ENCODE measurements around the gene AAGAB.

The AAGAB gene

DNA sequence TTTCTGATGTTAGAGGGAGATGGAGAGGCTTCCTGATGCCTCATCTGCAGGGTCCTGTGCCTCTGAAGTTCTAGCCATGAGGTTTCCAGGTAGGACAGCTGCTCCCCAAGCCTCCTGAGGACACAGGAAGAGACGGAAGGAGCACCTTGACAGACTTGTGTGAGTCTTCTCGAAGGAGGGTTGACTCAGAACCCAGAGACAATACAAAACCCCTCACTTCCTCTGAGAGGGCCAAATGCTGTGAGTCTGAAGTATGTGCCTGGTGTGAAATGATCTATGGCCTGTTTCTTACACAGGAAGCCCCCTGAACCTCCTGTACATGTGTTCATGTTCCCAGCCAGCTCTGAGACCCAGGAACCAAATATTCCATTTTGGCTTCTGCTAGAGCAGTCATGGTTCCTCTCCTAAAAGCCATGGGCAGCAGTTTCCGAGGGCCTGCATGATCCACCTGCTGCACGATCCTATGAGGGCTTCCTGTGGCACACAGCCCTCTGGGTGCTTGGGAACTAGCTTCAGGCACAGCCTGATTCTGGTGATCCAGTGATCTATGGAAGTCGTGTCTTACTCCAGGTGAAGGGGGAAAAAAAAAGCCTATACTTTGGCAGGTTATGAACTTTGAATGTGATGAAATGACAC is 62.2 kb downstream of the AAGAB start:
- Histone ChIP-seq H3K4me2 (ENCODE audit: low read length) (no peak overlapping the region), H3K4me3 (ENCODE audit: low read length) (no peak overlapping the region), H3K9me3 (ENCODE audit: insufficient read depth, low read length) (no peaks in the 10 kb centered on the region), H3K9ac (ENCODE audit: low read length) (no peak overlapping the region), H2AFZ (ENCODE audit: low read depth, low read length) (no peak overlapping the region), H4K20me1 (ENCODE audit: insufficient read depth, low read length) (no peaks in the 10 kb centered on the region), H3K79me2 (ENCODE audit: low read length) (no peaks in the 10 kb centered on the region), H3K36me3 (replicated peaks; ENCODE audit: low read depth, low read length) (peaks cover 24% of the 10 kb centered on the region), H3K27ac (ENCODE audit: low read length) (no peak overlapping the region), H3K4me1 (ENCODE audit: low read length) (no peaks in the 10 kb centered on the region), H3K27me3 (ENCODE audit: low read depth, low read length) (no peaks in the 10 kb centered on the region)
- TF ChIP-seq, protein P1, sequence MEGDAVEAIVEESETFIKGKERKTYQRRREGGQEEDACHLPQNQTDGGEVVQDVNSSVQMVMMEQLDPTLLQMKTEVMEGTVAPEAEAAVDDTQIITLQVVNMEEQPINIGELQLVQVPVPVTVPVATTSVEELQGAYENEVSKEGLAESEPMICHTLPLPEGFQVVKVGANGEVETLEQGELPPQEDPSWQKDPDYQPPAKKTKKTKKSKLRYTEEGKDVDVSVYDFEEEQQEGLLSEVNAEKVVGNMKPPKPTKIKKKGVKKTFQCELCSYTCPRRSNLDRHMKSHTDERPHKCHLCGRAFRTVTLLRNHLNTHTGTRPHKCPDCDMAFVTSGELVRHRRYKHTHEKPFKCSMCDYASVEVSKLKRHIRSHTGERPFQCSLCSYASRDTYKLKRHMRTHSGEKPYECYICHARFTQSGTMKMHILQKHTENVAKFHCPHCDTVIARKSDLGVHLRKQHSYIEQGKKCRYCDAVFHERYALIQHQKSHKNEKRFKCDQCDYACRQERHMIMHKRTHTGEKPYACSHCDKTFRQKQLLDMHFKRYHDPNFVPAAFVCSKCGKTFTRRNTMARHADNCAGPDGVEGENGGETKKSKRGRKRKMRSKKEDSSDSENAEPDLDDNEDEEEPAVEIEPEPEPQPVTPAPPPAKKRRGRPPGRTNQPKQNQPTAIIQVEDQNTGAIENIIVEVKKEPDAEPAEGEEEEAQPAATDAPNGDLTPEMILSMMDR (IDR thresholded peaks at IDR 0.05; ENCODE audit: low read depth, low read length) = no peak
- no peak for TF ChIP-seq EZH2phosphoT487 (IDR thresholded peaks at IDR 0.05; ENCODE audit: low read depth)

DNA sequence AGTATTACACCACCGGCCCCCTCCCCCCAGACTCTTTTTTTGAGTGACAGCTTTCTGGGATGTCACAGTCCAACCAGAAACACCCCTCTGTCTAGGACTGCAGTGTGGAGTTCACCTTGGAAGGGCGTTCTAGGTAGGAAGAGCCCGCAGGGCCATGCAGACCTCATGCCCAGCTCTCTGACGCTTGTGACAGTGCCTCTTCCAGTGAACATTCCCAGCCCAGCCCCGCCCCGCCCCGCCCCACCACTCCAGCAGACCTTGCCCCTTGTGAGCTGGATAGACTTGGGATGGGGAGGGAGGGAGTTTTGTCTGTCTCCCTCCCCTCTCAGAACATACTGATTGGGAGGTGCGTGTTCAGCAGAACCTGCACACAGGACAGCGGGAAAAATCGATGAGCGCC is 63.6 kb downstream of the AAGAB start:
- Histone ChIP-seq H3K36me3 (replicated peaks; ENCODE audit: low read depth, low read length) (peaks cover 24% of the 10 kb centered on the region), H3K79me2 (ENCODE audit: low read length) (no peaks in the 10 kb centered on the region), H3K9me3 (ENCODE audit: insufficient read depth, low read length) (no peaks in the 10 kb centered on the region), H3K27ac (ENCODE audit: low read length) (no peak overlapping the region), H3K4me3 (ENCODE audit: low read length) (no peak overlapping the region), H3K9ac (ENCODE audit: low read length) (no peak overlapping the region), H3K27me3 (ENCODE audit: low read depth, low read length) (no peaks in the 10 kb centered on the region), H3K4me2 (ENCODE audit: low read length) (no peak overlapping the region), H4K20me1 (ENCODE audit: insufficient read depth, low read length) (no peaks in the 10 kb centered on the region), H3K4me1 (ENCODE audit: low read length) (peaks cover 6% of the 10 kb centered on the region), H2AFZ (ENCODE audit: low read depth, low read length) (no peak overlapping the region)
- no peak for TF ChIP-seq EZH2phosphoT487 (IDR thresholded peaks at IDR 0.05; ENCODE audit: low read depth)
- TF ChIP-seq, protein P1 (IDR thresholded peaks at IDR 0.05; ENCODE audit: low read depth, low read length) = no peak

DNA sequence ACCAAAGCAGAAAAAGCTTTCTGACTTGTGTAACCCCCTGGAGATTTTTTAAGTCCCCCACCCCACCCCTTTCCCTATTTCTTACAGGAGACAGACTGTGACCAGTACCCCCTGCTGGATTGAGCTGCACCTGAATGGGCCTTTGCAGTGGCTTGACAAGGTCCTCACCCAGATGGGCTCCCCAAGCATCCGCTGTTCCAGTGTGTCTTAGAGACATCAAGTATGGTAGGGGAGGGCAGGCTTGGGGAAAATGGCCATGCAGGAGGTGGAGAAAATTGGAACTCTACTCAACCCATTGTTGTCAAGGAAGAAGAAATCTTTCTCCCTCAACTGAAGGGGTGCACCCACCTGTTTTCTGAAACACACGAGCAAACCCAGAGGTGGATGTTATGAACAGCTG is 64.1 kb downstream of the AAGAB start:
- no peaks in the 10 kb centered on the region for H4K20me1 ChIP-seq (ENCODE audit: insufficient read depth, low read length)
- H3K79me2 ChIP-seq (ENCODE audit: low read length) = no peaks in the 10 kb centered on the region
- H2AFZ ChIP-seq (ENCODE audit: low read depth, low read length) = no peak overlapping the region
- H3K4me3 ChIP-seq (ENCODE audit: low read length) = no peak overlapping the region
- TF ChIP-seq, protein P1 (IDR thresholded peaks at IDR 0.05; ENCODE audit: low read depth, low read length) = no peak
- TF ChIP-seq EZH2phosphoT487 (IDR thresholded peaks at IDR 0.05; ENCODE audit: low read depth) = no peak
- no peaks in the 10 kb centered on the region for H3K9me3 ChIP-seq (ENCODE audit: insufficient read depth, low read length)
- H3K4me1 ChIP-seq (ENCODE audit: low read length) = peaks cover 11% of the 10 kb centered on the region
- peaks cover 20% of the 10 kb centered on the region for H3K36me3 ChIP-seq (replicated peaks; ENCODE audit: low read depth, low read length)
- no peak overlapping the region for H3K9ac ChIP-seq (ENCODE audit: low read length)
- H3K27ac ChIP-seq (ENCODE audit: low read length) = no peak overlapping the region
- no peaks in the 10 kb centered on the region for H3K27me3 ChIP-seq (ENCODE audit: low read depth, low read length)
- no peak overlapping the region for H3K4me2 ChIP-seq (ENCODE audit: low read length)

DNA sequence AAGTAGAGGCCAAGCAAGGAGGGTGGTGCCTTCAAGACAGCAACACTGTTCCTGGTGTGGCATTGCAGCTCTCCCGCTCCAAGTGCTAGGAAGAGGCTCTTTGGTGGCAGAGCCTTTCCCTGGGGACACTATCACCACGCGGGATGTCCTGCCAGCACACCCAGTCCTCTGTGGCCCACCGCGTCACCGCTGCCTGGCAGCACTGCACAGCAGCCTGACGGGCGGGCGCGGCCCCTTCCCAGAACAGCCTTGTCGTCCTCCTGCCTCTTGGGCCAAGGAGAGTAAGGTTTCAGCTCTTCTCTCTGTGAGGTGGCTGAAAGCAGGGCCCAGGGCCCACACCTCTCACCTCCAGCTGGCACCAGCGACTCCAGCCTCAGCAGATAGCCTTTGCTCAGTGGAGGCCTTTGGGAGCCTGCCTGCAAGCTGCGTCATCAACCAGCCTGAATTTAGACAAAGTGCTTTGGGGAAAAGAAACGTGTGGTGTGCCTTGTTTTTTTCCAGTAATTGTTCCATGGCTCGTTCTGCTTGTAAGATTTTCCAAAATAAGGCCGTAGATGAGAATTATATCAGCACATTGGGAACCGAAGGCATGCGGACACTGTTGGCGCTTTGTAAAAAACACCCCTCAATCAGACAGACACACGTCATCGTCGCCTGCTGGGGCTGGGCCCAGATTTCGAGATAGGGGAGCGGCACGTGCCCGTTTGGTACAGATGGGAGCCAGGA is 65.0 kb downstream of the AAGAB start:
- Histone ChIP-seq H2AFZ (ENCODE audit: low read depth, low read length) (no peak overlapping the region), H3K4me3 (ENCODE audit: low read length) (no peak overlapping the region), H3K4me2 (ENCODE audit: low read length) (no peak overlapping the region), H3K9me3 (ENCODE audit: insufficient read depth, low read length) (no peaks in the 10 kb centered on the region), H3K79me2 (ENCODE audit: low read length) (no peaks in the 10 kb centered on the region), H3K9ac (ENCODE audit: low read length) (no peak overlapping the region), H3K27ac (ENCODE audit: low read length) (no peak overlapping the region), H3K36me3 (replicated peaks; ENCODE audit: low read depth, low read length) (peaks cover 24% of the 10 kb centered on the region), H3K27me3 (ENCODE audit: low read depth, low read length) (no peaks in the 10 kb centered on the region), H4K20me1 (ENCODE audit: insufficient read depth, low read length) (no peaks in the 10 kb centered on the region), H3K4me1 (ENCODE audit: low read length) (peaks cover 13% of the 10 kb centered on the region)
- TF ChIP-seq, protein P1 (IDR thresholded peaks at IDR 0.05; ENCODE audit: low read depth, low read length) = no peak
- TF ChIP-seq EZH2phosphoT487 (IDR thresholded peaks at IDR 0.05; ENCODE audit: low read depth) = no peak
